GM18951 (cell line): ENCODE results near the gene SART3.
"Not testable (repeated sequence)": the region's sequence is repeated elsewhere in the genome, so short reads cannot be mapped to it uniquely, and the experiment has no call there.

Source experiments
- POLR2A ChIP-seq: IDR thresholded peaks from 4 replicates; pipeline ENCODE4 v1.6.1; 2011; ENCODE audit warnings: mild to moderate bottlenecking; ENCODE audit not compliant: insufficient read length, insufficient read depth; ENCODE audit errors: extremely low read depth
- in situ Hi-C: fragments of 300-500 bp; cut with MboI; formaldehyde crosslinking; loops from one replicate; pipeline ENCODE4 v1.12.0; 2022; ENCODE audit warnings: low sequenced_read_pairs, mixed read lengths, inconsistent platforms; ENCODE audit not compliant: unreplicated experiment

Gene SART3

DNA sequence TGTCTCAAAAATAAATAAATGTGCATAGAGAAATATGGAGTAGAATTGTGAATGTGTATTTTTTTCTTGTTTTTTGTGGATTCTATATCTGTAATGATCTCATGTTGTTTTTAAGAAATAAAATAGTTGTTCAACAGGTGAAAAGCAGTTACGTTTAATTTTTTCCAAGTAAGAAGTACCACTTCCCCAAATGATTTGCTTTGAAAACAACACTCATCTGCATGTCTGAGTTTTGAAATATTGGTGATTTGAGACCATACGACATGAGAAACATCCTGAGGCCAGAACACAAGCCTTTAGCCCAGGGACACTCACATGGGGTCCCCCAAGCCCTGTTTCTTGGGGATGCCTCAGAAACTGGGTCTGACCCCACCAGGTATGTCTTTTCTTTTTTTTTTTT lies 50.1 kb downstream of the SART3 start:
- in situ Hi-C loops: no loop called here
- no peak for TF ChIP-seq POLR2A

DNA sequence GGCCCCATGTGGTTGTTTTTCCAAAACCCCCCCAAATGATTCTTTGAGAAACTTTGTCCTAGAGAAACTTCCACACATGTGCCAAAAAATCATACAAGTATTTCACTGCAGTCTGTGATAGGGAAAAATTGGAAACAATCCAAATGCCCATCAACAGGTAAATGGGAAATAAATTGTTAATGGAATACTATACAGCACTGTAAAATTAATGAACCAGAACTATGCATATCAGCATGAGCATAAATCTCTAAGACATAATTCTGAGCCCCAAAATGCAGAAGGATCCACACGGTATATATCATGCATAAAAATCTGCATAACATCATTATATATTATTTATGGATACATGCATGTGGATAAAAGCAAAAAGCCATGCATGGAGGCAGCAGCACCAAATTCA lies 51.2 kb downstream of the SART3 start:
- in situ Hi-C loops: no loop called here
- no peak for TF ChIP-seq POLR2A

DNA sequence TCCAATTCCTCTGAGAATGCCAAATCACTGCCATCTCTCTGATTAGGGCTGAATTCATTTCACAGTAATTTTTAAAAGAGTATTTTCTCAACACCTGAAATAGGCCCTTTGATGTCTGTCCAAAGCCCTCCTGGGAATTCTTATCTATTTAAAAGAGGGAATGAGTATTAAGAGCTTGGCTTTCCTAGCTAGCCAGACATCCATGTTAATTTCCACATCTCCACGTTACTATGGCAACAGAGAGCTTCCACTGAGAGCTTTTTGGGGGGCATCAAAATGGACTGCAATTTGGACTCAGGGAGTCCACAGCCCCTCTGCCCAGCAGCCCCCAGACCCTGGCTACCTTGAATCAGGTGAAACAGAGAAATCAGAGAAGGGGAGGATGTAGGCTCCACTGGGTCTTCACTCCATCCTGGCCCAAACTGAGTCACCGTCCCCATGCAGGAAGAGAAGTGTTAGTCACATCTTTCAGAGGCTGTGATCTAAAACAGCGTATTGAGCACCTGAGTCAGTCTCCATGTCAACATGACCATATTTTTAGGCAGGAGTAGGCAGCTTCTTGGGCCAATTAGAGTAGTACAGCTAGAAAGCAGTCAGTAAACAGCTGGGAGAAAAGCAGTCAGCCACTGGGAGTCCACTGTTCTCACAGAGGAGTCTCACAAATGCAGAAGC lies 52.9 kb downstream of the SART3 start:
- TF ChIP-seq POLR2A: no peak
- in situ Hi-C loops: no loop called here

DNA sequence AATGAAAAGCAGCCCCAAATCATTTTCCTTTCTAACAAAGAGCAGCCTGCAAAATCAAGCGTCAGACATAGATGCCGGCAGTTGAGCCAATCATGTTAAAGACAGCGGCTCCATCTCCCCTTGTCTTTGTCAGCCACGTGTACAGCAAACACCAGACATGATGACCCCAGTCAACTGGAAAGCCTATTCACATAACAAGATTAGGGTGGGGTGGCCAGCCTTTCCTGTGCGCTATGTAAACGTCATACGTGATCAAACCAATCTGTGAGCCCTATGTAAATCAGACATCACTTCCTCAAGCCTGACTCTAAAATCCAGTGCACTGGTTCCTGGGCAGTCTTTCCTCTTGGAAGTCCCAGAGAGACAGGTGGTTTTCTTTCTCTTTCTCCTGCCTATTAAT lies 55.8 kb downstream of the SART3 start:
- in situ Hi-C loops: no loop called here
- no peak for TF ChIP-seq POLR2A

DNA sequence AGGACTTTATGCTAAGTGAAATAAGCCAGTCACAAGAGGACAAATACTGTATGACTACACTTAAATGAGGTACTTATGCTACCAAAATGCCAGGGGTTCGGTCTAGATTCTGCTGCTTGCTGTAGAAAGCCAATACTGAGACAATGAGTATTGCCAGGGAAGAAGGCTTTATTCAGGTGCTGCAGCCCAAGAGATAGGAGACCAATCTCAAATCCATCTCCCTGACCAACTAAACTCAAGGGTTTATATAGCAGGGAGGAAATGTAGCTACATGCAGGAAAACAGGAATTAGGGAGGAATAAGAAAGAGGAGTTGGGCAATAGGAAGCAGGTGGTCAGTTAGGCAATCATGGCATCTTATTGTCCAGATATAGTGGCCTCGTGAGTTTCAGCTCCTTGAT lies 58.1 kb downstream of the SART3 start:
- TF ChIP-seq POLR2A: no peak
- in situ Hi-C loops: no loop called here

DNA sequence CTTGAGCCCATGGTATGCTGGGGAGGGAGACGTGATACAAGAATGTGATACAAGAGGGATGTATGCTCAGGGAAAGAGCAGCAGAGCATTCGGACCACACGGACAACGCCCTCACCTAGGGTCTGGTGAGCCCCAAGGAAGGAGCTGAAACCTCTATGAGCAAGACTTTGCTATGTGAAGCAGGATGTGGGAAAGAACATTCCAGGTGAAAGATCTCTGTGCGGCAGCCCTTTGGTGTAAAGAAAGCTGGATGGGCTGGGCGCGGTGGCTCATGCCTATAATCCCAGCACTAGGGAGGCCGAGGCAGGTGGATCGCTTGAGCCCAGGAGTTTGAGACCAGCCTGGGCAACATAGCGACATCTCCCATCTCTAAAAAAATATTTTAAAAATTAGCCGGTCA lies 62.8 kb downstream of the SART3 start:
- TF ChIP-seq POLR2A: no peak

DNA sequence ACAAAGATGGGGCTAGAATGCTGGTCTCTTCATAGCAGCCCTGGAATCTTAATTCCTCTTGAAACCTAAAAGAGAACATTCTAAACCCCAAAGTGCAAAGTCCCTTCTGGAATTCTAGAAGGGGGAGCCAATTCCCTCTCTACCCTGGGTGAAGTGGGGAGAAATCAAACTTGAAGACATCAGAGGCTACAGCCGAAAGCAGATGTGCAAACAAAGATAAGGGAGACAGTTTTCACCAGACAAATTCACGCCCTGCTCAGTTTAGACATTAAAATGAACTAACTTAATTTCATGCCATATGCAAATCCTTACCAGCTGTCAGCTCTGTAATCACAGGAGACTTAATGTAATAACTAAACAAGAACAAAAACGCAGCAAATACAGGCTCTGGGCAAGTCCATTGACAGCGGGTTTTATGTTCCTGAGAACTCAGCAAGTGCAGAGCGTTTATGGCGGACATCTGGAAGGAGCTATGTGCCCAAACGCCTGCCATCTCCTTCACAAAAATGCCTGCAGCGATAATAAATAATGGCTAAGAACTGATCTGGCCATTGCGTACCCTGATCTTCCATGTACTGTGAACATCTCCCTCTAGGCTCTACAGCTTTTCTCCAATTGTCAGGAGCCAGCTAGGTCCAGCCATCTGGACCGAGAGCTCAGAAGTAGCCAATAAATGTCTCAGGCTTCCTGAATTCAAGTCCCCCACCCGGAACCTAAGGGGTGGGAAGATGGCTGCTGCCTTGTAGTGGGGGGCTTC lies 65.0 kb downstream of the SART3 start:
- in situ Hi-C loops: no loop called here
- no peak for TF ChIP-seq POLR2A

More for the DNA sequence above, 62.8 kb downstream of the SART3 start:
- in situ Hi-C loops: no loop called here

DNA sequence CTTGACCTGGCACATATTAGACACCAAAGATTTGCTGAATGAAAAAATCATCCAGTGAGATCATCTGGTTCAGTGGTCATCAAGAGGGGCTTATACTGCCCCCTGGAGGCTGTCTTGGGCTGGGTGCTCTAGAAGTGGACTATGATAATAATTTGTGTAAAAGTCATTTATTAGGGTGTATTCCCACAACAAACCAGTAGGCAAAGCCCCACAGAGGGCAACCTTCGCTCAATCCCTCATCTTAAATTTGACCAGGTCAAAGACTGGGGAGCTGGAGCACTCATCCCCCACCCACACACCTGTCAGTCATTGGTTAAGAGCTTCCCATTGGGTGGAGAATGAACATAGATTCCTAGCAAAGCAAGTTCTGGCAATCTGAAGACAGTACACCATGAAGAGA lies 65.9 kb downstream of the SART3 start:
- TF ChIP-seq POLR2A: no peak
- in situ Hi-C loops: no loop called here

DNA sequence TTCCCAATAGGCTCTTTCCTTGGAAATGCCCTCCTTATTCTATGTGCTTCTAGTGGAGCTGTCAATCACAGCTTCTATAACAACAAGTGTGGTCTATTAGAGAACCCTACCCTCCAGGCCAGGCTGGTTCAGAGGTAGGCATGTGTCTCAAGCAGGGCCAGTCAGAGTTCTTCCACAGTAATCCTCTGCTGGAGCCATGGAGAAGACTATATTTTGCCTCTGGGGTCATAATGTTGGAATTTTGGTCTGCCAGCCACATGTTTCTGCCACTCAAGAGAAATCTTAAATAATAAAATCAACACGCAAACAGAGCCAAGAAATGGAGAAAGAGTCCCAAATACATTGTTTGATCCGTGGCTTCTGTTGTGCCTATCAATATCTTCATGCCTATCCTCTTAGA lies 69.7 kb downstream of the SART3 start:
- no peak for TF ChIP-seq POLR2A
- in situ Hi-C loops: no loop called here

DNA sequence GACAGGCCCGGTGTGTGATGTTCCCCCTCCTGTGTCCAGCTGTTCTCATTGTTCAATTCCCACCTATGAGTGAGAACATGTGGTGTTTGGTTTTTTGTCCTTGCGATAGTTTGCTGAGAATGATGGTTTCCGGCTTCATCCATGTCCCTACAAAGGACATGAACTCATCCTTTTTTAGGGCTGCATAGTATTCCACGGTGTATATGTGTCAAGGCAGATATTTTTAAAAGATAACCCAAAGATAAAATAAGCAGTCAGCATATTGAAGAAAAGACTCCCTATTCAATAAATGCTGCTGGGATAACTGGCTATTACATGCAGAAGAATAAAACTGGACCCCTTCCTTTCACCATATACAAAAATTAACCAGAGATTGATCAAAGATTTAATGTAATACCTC lies 73.9 kb downstream of the SART3 start:
- in situ Hi-C loops: not testable (repeated sequence)

DNA sequence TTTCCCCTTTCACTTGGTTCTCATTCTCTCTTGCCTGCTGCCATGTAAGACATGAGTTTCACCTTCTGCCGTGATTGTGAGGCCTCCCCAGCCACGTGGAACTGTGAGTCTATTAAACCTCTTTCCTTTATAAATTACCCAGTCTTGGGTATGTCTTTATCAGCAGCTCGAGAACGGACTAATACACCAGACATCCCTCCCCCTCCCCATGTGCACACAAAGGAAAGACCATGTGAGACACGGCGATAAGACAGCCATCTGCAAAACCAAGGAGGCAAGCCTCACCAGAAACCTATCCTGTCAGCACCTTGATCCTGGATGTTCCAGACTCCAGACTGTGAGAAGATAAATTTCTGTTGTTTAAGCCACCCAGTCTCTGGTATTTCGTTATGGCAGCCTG lies 75.6 kb downstream of the SART3 start:
- in situ Hi-C loops: not testable (repeated sequence)

DNA sequence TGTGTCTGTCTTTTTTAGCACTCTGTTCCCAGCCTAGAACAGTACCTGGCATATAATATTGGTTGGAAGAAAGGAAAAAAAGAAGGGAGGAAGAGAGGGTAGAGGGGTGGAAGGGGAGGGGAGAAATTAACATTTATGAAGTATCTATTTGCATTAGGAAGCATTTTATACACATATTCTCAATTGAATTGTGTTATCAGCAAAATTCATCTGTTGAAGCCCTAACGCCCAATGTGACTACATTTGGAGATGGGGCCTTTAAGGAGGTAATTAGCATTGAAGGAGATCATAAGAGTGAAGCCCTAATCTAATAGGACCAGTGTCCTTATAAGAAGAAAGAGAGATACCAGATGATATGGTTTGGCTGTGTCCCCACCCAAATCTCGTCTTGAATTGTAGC lies 76.1 kb downstream of the SART3 start:
- in situ Hi-C loops: no loop called here
- TF ChIP-seq POLR2A: no peak

DNA sequence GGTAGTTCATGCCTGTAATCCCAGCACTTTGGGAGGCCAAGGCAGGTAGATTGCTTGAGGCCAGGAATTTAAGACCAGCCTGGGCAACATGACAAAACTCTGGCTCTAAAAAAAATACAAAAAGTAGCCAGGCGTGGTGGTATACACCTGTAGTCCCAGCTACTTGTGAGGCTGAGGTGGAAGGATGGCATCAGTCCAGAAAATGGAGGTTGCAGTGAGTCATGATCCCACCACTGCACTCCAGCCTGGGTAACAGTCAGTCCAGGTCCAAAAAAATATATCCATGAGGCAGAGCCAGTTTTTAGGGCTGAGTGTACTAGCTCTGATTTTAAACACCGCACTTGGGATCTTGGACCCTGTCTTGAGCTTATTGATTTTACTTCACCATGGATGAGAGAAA lies 76.5 kb downstream of the SART3 start:
- in situ Hi-C loops: no loop called here
- no peak for TF ChIP-seq POLR2A

DNA sequence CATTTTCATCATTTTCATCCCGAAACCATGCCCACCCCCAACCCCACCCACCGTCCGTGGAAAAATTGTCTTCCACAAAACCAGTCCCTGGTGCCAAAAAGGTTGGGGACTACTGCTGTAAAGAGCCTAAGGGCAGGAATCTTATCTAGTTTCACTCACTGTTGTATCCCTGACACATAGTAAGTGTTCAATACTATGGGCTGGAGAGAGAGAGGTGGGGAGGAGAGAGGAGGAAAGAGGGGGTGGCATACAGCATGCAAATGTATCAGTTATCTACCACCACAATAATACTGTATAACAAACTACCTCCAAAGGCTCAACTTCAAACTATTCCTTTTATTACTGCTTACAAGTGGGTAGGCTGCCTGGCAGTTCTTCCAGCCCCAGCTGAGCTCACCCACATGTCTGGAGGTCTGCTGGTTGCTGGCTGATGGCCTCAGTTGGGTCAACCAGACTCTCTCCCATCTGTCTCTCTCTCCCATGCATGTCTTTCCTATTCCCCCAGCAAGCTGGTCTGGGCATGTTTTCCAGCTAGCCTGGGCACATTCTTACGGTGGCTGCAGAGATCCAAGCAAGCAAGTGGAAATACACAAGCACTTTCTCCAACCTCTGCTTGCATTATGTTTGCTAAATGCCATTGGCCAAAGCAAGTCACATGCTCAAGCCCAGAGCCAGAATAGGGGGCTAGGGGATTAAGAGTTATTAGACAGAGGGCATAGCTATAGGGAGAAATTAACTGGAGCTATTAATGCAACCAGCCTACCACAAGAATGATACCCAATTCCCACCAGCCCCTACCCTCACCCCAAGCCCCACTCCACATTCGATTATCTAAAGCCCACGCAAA lies 77.5 kb downstream of the SART3 start:
- in situ Hi-C loops: no loop called here
- no peak for TF ChIP-seq POLR2A
